Stimulated activated CD8-positive, alpha-beta memory T cell treated with anti-CD3 and anti-CD28 coated beads, Interleukin-7, amount 100 ng/mL, for 48 hours (primary cell): ENCODE results near the gene CILP.
"Not testable (repeated sequence)": the region's sequence is repeated elsewhere in the genome, so short reads cannot be mapped to it uniquely, and the experiment has no call there.

Source experiments
- DNase-seq, 2 donors: peaks; one replicate each; pipeline ENCODE4 v3.0.0-alpha.2; 2020; ENCODE audit warnings: low read depth in 1 of 2; ENCODE audit errors: extremely low read depth in 1 of 2

CILP gene, protein sequence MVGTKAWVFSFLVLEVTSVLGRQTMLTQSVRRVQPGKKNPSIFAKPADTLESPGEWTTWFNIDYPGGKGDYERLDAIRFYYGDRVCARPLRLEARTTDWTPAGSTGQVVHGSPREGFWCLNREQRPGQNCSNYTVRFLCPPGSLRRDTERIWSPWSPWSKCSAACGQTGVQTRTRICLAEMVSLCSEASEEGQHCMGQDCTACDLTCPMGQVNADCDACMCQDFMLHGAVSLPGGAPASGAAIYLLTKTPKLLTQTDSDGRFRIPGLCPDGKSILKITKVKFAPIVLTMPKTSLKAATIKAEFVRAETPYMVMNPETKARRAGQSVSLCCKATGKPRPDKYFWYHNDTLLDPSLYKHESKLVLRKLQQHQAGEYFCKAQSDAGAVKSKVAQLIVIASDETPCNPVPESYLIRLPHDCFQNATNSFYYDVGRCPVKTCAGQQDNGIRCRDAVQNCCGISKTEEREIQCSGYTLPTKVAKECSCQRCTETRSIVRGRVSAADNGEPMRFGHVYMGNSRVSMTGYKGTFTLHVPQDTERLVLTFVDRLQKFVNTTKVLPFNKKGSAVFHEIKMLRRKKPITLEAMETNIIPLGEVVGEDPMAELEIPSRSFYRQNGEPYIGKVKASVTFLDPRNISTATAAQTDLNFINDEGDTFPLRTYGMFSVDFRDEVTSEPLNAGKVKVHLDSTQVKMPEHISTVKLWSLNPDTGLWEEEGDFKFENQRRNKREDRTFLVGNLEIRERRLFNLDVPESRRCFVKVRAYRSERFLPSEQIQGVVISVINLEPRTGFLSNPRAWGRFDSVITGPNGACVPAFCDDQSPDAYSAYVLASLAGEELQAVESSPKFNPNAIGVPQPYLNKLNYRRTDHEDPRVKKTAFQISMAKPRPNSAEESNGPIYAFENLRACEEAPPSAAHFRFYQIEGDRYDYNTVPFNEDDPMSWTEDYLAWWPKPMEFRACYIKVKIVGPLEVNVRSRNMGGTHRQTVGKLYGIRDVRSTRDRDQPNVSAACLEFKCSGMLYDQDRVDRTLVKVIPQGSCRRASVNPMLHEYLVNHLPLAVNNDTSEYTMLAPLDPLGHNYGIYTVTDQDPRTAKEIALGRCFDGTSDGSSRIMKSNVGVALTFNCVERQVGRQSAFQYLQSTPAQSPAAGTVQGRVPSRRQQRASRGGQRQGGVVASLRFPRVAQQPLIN

DNA sequence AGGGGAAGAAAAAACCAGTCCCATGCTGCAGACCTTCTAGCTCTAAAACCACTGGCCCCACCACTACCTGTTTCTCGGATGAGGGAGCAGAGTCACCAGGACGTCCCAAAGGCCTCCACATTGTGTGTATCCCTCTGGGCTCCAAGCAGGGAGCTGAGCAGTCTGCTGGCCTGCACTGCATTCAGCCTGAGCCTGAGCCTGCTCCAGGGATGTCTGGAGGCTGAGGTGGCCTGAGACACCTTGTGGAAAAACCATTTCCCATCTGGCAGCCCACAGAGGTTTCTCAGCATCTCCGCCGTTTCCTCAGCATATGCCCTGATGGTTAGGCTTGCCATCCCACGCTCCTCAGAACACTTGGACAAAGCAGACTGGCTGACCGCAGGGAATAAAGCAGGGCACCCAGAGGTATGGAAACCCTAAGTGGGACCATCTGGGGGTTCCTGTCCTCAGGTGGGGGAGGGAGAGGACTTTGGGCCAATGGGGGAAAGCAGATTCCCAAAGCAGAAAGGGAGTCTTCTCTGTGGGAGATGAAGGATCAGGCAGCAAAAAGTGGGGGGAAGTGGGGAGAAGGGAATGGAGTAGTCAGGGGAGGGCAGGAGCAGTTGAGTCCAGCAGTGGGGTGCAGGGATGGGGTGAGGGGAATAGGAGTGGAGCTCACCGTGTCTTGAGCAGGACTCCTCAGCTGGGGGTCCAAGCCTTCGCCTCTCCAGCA lies at the start of gene CILP:
CILP (minus strand) TSS at position 704 of the 712 bp plus-strand sequence. CDS start 1,718 bp downstream, outside the sequence.
- DNase-seq, result no peak

DNA sequence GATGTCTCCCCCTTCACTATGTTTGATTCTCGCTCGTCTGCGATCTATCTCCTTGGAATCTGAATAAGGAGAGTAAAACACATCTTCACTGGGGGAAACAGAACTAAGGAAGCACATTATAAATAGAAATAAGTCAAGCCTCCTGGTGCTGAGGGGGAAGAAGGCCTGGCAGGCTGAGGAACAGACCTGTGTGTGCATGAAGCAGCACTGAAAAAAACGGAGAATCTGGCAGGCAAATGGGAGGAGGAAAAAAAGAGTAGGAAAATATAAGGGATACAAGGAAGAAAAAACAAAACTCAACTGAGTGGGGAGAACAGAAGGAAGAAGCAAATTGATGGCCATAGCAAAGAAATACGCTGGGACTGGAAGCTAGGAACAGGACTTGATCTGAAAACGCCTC lies 49.7 kb upstream of the CILP start:
- DNase-seq, result no peak

DNA sequence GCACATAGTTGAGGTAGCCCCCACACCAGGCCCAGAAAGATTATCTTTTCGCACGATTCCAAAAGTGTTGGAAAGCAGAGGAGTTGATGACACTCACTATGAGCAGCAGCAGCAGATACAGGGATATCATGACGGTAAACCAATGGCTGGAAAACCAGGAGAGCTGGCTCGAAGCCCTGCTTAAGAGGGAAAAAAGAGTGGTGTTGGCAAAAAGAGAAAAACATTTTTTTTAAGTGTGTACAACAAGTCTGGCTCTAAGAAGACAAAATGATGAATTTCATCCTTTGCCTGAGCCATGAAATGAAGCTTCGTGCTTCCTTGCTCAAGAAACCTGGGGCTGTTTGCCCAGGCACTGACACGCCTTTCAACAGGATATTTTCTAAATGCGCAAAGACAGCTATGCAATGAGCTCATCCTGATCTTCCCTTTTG lies 48.1 kb upstream of the CILP start:
- DNase-seq, result no peak

DNA sequence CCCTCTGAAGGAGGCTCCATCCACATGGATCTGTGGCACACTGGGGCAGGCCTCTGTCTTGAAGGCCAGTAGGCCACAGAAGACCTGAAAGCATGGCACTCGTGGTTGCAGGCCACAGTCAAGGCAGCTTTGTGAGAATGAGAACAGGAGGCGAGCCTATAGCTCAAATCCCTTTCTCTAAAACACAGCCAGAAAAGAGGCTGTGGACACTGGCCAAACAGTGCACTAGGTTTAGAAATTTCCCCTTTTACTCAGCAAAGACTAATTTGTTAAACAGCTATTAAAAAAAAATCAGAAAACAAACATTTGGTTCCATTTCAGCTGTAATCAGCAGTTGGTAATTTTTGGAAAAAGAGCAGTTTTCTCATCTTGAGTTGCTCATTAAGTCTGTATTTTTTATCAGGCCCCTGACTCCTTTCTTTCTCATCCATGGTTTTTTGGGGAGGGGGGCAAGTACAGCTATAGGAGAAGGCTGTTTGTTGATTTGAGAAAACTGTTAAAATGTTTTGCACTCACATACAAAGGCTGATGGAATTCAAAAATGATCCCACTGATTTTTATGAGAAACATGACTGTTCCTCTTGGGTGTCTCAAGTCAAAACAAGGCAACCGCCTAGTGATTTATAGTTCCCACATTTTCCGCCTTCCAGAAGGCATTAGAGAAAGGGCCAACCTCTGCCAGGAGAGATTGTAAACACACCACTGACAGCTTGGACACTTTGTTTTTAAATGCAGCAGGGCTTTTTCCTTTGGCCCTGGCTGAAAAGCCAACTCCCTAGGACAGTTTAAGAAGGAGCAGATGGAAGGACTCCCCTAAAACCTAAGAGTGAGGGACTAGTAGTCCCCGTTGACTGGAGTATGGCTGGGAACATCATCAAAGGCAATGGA lies 47.3 kb upstream of the CILP start:
- DNase-seq, result no peak

DNA sequence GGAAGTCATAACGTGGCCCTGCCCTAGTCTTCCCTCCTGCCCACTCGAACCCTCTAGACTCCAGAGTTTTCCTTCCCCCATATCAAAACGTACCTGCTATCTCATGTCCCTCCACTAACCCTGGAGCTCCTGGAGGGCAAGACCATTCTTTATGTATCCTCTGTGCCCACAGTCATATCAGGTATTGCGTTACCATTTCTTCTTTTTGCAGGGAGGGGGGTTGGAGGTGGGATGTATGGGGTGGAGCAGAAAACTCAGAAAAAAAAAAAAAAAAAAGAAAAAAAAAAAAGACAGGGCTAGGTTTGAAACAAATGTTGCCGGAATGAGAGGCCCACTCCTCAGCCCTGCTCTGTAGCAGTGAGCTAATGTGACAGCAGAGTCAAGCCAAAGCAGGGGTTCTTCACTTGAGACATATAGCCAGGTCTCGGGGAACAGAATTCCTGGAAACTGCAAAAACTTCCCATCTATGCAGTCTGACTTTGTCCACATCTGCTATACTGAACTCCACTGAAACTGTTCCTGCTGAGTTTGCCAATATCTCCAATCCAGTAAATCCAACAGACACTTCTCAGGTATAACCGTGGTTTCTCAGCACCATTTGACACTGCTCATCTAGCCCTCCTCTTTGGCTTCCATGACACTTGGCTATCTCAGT lies 44.3 kb upstream of the CILP start:
- DNase-seq, result no peak

DNA sequence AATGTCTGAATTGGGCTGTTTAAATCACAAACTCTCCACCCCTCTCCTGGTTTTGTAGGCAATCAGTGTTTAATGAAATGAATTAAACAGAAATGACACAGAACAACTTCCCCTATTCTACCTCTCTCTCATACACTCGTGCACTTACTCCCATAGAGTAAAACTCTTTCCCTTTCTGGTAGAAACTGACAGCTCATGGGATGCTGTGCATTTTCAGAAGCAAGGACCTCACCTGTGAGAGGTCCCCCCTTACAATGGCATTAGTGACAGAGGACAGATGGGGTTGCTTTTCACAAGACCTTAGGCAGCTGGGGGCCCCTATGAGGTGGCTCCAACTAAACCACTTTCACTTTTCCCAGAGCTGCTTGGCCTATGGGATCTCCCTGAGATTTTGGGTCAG lies 43.5 kb upstream of the CILP start:
- DNase-seq, result no peak

DNA sequence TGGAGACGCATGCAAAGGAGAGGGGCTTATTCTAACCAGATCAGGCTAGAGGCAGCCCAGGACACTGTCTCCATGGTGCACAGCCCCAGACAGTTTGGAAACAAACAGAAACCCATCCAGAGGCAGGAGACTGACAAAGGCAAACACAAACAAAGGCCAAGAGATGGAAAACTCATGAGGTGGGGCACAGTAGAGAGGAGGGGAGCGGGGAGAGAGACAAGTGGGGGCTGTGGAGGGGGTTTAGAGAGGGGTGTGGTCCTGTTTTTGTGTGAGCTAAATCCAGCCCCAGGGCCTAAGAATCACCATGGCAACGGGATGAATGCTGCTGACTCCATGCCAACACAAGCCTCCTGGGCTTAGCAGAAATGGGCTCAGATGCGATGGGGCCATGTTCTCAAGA lies 43.1 kb upstream of the CILP start:
- no peak for DNase-seq

DNA sequence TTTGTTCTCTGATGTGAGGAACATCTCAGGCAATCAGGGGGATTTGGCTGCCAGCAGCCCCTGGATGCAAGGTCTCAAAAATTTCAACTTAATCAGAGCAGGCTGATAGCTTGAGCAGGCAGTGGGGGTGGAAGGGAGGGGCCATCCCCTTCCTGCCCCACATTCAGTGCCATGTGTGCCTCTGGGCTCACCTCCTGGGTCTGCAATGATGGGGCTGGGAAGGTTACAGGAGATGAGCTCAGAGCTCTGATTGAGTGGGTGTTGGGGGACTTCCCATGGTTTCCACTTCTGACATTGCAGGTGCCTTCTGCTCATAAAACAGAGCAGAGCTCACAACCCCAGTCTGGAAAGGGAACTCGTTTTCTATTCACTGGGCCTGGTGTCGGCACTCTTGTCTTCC lies 38.4 kb upstream of the CILP start:
- DNase-seq, result peak; percentile 47 to 75

DNA sequence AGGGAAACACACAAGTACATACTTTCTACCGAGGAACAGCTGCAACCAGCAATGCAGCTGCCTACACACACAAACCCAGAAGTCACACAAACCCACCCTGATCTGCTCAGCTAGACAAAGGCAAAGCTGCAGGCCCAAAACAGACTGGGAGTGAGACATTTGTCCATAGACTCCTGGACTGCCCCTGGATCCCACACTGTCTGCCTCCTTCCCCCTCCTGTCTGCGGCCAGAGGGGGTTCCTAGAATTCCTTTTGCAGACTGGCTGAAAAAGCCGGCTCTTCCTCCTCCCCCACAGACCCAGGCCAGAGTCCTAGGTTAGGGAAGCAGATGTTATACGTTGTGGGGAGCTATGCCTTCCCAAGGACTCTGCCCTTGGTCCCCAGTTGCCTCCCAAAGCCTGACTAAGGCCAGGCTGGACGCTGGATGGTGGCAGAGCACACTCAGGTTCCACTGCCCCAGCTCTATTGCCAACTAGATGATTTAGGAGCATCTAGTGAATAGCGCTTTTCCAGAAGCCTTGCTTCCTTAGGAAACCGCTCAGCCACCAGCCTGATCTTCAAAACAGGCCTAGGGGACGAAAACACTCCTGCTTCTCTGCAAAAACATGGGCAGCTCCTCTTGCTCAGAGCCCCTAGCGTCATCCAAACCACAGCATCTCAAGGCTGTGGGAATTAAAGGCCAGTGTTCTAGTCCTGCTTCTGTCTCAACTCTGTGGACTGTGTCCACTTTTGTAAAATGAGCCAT lies 37.4 kb upstream of the CILP start:
- no peak for DNase-seq

DNA sequence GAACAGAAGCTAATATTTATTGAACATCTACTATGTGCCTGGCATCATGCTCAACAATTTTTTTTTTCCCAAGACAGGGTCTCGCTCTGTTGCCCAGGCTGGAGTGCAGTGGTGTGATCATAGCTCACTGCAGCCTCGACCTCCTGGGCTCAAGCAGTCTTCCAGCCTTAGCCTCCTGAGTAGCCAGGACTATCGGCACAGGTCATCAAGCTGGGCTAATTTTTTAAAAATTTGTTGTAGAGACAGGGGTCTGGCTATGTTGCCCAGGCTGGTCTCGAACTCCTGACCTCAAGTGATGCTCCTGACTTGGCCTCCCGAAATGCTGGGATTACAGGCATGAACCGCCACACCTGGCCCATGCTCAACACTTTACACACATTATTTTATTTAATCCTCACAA lies 35.7 kb upstream of the CILP start:
- no peak for DNase-seq

DNA sequence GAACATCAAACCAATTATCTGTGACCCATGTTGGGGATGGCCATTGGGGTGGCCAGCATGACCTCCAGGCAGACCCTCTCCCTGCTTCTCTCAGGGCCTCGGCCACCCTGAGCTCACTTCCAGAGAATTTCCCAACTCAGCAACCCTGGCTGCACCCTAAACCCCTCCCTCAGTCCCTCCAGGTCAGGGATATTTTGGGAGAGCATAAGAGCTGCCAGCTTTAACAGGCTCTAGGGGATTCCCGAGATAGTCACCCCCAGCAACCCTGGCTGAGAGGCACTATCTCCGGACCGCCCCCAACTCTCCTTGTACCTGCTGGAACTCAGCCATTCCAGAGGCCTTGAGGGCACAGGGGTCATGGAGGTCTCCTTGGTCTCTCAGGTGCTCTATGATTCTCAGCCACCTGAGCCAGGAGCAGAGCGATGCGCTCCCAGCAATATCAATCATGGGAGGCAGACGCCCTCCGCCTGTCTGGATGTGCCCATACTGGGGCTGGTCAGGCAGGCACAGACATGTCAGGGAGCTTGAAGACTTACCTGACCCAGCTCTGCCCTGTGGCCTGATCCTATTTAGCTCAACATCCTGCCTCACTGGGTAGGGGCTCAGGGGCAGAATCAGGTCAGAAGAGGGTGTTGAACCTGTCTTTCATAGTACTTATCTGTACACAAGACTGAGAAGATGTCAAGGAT lies 34.9 kb upstream of the CILP start:
- no peak for DNase-seq

DNA sequence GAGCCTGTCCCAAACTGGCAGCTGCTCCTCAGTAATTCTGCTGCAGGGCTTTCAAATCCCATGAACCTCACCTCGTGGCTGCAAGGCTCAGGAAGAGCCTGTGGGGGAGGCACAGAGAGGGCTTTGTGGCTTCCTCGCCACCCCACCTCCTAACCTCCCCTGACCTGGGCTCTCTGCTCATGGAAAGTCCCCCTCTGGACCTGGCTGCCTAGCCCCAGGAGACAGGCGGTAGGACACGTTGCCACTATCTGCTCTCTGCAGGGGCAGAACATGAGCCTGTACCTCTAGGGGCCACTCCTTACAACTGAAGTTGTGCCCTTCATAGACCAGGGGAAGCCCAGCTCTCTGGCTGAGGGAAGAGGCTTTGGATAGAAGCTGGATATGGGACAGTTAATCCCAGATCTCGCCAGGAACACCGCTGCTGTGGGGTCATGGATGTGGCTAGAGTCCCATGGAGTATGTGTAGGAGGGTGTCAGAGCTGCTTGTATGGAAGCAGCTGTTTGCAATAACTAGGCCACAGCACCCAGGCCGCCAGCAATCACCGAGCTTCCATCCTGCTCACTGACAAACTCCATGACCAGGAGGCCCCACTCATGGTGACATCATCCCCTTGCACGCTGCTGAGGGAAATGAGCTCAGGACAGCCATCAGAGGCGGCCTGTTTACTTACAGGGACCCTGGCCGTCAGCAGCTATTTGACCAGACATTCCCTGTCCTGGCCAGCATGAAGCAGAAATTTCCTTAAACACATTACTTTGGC lies 34.0 kb upstream of the CILP start:
- DNase-seq, result no peak

DNA sequence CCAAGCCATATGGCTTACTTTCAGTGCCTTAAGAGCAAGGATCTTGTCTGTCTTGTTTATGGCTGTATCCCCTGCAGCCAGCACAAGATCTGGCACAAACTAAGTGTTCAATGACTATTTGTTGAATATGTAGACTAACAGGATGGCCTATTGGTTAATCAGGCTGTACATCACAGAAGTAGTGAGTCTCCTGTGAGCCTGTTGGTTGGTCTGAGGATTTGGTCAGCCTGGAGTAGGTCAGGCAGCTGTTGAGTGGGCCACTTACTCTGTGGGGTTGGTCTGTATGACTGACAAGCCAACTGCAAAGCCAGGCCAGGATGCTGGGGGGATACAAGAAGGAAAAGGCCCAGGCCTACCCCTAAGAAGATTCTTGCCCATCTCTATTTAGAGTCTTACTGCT lies 33.4 kb upstream of the CILP start:
- no peak for DNase-seq

DNA sequence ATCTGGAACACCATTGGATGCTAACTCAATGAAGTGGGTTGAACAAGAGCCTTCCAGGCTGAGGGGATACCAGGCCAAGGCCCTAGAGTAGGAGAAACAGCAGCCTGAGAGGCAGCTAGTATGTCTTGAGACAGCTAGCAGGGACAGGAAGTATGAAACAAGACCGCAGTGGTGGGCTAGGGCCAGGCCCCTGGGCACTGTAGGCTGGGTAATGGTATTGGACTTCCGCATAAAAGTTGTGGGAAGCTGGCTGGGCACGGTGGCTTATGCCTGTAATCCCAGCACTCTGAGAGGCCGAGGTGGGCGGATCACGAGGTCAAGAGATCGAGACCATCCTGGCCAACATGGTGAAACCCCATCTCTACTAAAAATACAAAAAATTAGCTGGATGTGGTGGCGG lies 25.2 kb upstream of the CILP start:
- DNase-seq, result not testable (repeated sequence)

DNA sequence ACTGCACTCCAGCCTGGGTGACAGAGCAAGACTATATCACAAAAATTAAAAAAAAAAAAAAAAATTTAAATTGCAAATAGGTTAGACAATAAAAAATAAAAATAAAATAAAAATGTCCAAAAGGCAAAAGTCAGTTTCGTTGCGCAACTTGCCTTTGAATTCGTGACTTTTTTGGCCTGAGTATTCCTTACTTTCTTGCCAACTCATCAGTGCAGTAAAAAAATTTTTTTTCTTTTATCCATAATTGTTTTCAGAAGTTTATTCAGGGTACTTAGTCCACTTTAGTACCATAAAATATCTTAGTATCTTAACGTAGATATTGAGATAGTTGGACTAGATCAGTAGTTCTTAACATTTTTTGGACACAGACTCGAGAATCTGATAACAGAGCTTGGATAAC lies 22.4 kb upstream of the CILP start:
- no peak for DNase-seq

DNA sequence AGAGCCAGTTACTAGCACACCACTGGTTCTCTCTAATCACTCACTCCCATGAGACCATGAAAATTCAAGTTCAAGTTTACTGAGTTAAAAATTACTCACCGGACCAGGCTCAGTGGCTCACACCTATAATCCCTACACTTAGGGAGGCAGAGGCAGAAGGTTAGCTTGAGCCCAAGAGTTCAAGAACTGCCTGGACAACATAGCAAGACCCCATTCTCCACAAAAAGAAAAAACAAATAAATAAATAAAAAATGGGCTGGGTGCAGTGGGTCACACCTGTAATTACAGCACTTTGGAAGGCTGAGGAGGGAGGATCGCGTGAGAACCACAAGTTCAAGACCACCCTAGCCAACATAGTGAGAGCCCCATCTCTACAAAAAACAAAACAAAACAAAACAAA lies 21.2 kb upstream of the CILP start:
- no peak for DNase-seq

DNA sequence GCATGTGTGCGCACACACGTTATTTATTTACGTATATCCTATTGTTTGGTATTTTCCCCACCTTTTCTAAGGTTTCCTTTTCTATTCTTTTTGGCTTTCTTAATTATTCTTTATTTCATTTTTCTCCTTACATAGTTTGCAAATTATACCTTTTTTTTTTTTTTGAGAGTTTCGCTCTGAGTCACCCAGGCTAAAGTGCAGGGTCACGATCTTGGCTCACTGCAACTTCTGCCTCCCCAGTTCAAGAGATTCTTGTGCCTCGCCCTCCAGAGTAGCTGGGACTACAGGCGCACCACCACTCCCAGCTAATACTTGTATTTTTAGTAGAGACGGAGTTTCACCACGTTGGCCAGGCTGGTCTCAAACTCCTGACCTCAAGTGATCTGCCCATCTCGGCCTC lies 20.0 kb upstream of the CILP start:
- DNase-seq, result no peak
